HG03575 (cell line): ENCODE measurements around the gene PRRC1.
A peak's percentile ranks its signal among the peaks of the same experiment; 100 is the strongest.
"Not testable (repeated sequence)": the region's sequence is repeated elsewhere in the genome, so short reads cannot be mapped to it uniquely, and the experiment has no call there.

Experiments
- ATAC-seq: cut with Tn5 transposase; IDR thresholded peaks from one replicate; pipeline ENCODE4 v1.9.1; 2021; ENCODE audit not compliant: unreplicated experiment, insufficient number of reproducible peaks, low FRiP score; ENCODE audit errors: extremely low read depth

PRRC1 gene

DNA sequence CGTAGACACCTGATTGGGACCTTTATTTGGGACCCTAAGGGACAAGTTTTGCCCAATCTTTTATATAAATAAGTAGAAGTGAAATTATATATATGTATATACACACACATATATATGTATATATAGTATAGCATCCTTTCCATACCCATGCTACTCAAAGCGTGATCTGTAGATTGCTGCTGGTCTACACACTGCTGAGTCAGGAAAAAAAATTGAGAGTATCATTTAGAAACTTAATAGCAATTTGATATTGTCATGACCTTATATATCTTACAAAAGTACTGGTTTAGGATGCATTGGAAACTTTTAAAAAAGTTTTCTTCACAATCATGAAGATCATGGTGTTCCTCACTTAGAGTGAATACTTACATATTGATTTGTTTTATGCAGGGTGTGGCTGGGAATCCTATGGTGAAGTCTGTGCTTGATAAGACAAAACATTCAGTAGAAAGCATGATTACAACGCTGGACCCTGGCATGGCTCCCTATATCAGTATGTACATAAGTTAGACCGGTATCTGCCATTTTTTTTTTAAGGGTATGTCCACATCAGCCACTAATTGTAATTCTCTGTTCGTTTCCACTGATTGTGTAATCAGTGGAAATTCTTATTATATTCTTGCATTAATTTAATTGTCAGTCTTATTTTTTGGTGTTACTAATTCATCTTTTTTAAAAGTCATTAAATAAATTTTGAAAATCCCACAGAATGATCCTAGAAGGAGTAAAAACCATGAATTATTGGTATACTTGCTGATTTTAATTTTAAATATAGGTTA lies 12.7 kb downstream of the PRRC1 start:
- no peak for ATAC-seq

DNA sequence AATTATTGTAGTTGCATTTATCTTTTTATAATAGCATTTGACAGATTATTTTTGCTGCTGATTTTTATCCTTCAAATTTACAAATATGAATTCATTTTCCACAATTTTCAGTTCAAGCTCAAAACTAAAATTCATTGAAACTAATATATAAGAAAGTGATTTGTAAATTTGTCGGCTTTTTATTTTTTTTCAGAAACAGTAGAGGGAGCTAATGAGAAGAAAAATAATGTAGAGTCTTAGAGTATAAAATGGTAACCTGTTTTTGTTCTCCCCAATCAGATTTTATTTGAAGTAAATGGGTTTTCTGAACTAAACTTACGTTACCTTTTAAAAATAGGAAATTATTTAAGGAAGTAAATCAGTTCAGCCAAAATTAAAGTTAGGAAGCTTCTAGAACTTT lies 19.2 kb downstream of the PRRC1 start:
- no peak for ATAC-seq

DNA sequence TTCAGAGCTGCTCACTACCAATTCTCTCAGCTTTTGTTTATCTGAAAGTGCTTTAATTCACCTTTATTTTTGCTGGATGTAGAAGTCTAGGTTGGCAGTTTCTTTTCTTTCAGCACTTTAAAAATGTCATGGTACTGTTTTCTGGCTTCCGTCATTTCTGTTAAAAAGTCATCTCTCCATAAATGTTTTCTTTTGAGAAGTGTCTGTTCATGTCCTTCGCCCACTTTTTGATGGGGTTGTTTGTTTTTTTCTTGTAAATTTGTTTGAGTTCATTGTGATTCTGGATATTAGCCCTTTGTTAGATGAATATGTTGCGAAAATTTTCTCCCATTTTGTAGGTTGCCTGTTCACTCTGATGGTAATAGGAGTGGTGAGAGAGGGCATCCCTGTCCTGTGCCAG lies 23.1 kb downstream of the PRRC1 start:
- ATAC-seq: not testable (repeated sequence)

DNA sequence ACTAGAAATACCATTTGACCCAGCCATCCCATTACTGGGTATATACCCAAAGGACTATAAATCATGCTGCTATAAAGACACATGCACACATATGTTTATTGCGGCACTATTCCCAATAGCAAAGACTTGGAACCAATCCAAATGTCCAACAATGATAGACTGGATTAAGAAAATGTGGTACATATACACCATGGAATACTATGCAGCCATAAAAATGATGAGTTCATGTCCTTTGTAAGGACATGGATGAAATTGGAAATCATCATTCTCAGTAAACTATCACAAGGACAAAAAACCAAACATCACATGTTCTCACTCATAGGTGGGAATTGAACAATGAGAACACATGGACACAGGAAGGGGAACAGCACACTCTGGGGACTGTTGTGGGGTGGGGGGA lies 27.8 kb downstream of the PRRC1 start:
- not testable (repeated sequence) for ATAC-seq

DNA sequence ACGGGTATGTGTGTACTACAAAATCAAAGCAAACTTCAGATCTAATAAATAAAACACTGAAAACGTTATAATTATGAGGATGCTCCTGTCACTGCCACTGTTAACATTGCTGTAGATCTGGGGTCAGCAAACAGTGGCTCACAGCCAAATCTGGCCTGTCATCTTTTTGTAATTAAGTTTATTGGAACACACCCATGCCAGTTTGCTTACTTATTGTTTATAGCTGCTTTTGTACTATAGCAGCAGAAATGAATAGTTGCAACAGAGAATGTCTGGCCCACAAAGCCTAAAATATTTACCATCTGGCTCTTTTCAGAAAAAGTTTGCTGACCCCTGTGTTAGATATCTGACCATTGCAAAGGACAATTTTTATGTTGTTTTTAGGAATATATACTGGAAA lies 32.1 kb downstream of the PRRC1 start:
- ATAC-seq: no peak

DNA sequence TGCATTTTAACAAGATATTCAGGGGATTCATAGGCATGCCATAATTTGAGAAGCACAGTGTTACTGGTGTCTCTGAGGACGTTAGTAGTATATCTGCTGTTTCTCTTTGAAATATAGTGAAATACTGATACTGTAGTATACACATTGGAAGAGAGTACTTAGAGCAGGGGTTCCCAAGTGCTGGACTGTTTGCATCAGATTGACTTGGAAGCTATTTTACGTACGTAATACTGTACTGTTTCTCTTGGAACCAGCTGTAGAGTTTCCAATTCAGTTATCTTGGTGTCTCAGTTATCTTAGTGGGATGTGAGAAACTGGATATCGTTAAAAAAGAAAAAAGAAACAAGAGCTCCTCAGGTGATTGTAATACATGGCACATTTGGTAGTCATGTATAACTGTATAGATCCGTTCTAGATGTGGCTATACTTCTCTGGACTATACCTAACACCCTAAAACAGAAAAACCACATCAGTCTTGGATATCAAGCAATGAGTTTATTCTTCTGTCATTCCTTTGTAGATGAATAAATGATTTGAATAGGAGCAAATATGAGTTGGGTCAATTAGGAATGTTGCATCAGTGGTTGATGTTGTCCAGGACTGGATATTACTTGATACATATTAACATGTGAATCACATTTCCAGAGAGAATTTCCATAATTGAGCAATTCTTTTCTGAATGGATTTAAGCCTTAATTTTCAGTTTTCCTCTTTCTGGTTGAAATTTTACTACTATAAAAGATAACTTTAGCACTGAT lies 33.4 kb downstream of the PRRC1 start:
- ATAC-seq: no peak

DNA sequence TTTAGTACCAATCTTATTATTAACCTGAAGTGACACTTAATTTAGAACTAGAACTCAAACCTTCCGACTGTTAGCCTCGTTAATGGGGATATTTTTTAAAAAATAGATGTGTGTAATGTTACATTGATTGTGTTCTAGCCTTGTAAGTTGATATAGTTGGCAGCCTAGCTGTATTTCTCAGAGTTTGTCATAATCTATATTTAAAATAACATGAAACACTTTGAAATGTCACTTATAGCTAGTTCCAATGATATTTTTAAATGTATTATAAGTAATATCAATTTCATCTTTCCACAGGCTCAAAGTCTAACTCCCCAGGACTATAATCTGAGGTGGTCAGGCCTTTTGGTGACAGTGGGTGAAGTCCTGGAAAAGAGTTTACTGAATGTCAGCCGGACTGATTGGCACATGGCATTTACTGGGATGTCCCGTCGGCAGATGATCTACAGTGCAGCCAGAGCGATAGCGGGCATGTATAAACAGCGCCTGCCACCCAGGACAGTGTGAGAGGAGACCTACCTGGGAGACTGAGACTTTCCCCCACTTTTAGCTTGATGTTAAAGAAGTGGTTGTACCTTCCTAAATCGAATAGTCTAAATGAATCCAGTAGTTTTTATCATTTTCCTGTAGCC lies 34.1 kb downstream of the PRRC1 start:
- no peak for ATAC-seq

DNA sequence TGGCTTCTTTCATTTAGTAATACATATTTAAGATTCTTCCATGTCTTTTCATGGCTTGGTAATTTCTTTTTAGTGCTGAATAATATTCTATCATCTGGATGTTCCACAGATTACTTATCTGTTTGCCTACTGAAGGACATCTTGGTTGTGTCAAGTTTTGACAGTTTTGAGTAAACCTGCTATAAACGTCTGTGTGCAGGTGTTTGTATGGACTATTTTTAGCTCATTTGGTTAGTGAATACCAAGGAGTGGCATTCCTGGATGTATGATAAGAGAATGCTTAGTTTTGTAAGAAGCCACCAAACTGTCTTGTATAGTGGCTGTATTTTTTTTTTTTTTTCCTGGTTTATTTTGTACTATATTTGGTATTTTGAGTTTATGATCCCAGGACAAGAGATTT lies 38.4 kb downstream of the PRRC1 start:
- no peak for ATAC-seq

DNA sequence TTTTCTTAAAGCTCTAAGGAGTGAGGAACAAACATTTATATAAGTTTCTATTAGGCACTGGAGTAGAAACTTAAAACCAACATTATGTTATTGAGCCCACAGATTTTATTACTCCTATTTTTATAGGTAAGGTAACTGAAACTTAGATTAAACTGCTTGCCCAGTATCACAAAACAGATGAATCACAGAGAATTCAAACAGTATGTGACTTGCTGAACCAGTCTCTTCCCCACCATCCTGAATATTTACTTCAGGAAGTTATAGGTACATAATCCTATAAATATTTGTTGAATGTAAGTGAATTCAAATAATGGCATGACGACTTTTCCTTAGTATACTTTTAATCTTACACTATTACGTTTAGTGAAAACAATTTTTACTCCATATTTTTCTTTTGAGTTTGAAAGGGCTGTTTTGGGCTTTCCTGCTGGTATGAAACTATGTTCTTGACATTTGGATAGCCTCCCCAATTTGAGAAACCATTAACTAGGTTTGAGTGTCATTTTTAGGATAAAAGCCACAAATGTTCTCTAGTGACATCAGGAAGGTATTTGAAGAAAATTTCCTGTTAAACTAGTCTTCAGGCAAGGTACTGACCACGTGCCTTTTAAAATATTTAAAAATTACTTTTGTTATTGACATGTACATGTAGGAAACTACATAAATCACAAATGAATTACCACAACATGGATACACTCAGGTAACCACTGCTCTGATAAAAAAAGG lies 39.3 kb downstream of the PRRC1 start:
- ATAC-seq: no peak

DNA sequence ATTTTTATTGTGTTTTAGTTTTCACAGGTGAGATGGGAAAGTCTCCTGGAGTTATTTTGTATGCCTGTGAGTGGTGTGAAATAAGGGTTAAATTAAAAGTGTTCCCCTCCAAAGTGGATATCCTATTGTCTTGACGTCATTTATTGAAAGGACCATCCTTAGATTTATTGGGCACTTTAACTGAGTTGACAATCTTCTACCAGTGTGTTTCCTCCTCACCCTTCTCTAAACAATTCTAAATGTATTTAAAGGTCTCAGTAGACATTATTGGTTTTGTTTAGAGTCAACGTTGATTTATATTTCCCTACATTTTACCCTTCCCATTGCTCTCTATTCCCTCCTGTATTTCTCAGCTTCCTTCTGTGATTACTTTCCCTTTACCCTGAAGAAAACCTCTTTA lies 40.8 kb downstream of the PRRC1 start:
- ATAC-seq: no peak

DNA sequence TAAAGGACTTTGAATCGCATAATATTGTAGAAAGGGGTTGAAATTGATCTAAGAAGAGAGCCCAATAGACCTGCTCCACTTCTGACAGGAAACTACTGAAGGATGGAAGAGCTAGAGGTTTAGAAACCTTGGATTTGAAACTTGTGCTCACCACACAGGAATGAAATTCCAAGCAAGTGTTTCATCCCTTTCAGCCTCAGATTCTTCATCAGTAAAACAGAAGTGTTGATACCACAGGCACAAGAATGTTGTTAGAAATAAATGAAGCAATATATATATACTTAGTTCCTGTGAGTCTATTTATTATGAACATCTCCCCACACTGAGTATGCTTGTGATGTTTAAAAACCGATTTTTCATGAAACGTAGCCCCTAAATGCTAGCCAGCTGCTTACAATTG lies 43.8 kb downstream of the PRRC1 start:
- no peak for ATAC-seq

DNA sequence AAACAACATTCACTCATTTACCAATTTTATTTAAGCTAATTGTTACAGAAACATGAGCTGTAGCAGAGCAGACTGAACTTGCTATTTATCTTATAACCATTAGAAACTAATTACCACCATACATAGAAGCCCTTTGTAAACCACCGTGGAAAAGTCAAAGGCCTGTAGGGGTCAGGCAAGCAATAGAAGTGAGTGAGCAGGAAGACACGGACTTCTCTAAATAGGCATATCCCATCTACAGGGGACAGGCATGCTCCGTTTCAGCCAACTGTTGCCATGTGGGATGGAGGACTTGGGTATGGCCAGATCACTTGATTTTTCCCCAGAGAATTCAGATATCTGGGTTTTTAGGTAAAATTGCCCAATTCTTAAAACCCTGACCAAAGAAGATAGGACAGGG lies 44.8 kb downstream of the PRRC1 start:
- no peak for ATAC-seq

DNA sequence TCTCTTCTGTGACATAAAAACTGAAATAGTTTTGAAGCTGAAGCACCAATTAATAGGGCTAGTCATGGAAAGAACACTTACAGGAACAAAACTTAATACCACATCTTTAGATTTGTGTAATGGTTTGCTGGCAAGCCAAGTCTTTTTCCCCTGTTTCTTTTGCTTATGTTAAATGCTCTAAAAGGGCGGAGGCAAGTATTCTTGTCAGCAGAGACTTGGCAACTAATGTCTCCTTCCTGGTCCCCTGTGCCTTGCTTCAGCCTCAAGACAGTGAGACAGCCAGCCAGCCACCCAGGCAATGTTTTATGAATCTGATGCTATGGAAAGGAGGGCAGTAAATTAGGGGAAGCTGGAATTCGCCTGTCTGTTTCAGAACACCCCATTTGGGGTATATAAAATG lies 45.7 kb downstream of the PRRC1 start:
- ATAC-seq: no peak

DNA sequence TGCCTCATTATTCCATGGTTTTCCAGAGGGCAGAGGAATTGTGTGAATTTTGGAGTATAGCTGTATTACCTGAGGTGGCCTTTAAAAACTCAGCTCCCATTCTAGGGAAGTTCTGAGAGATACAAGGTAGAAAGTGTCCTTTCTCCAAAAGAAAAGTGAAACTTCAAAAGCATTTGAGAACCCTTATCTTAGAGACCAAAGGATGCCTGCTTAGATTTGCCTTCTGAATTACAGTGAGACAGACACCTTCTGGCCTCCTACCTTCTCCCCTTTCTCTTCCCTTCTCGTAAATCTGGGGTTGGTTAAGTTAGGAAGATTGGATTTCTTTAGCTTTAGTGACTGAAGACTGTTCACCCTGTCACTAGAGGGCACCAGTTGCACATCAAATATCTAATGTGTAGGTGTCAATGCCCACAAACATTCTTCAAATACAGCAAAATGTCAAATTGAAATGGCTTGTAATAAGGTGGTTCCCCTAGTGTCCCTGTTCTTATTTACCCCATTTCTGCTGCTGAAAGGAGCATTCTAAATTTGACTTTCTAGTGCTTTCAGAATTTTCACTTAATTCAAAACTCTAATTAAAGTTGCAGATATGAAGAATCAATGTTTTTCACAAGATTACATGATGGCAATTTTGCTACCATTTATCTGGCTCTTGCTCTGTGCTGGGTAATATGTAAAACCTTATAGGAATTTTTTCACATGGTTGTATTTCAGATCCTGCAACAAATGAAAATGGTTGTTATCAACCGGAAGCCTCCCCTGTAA lies 46.7 kb downstream of the PRRC1 start:
- peak; percentile 41 for ATAC-seq

DNA sequence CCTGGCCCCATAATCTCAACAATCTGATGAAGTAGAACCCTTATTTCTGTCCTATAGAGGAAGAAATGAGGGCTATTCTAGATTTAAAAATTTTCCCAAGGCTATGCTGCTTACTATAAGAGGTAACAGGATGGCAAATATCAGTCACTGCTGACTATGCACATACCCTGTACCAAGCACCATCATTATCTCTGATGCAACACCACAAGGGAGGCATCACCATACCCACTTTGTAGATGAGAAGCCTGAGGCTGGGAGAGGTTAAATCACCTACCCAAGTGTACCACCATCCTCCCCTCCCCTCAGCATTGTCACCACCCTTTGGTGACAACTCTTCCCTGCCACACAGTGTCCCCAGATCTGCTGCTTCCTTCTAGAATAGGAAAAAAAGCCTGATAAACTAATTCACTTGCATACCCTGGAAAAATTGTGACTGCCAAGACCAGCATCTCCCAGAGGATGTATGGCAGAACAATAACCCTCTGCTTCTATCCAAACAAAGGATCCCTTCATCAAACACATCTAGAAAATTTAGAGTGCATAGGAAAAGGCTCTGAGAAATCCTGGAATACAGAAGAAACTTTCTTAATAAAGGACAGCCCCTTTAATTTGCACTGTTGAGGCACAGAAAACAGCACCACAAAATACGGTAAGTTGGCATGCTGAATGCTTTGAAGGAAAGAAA lies 48.3 kb downstream of the PRRC1 start:
- no peak for ATAC-seq

DNA sequence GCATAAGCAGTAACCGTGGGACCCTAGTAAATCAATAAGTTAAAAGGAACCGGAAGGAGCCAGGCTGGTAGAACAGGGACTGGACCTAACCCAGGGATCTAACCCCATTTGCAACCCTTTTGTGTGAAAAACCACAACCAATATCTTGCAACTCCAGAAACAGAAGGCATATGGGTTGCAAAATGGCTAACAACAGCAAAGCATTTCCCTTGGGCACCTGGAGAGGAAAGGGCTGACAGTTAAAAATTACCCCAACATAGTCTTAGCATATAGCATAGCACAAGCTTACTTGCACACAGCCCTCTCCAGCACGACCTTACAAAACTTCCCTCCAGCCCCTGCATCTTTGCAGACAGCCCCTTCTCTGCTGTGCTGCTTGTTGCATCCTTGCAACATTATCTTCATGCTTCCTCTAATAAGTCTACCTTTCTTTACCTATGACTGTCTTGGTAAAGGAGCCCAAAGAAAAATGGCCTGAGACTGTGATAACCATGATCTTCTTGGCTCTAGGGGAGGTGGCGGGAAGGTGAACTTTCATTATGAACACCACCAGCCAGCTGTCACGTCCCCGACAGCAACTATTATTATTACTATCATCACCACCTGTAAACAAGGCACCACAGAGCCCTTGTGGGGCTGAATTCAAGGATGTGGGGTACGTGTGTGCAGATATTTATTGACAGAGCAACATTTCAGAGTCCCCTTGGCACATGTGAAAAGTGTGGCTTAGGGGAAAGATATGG lies 49.8 kb downstream of the PRRC1 start:
- ATAC-seq: peak; percentile 51

DNA sequence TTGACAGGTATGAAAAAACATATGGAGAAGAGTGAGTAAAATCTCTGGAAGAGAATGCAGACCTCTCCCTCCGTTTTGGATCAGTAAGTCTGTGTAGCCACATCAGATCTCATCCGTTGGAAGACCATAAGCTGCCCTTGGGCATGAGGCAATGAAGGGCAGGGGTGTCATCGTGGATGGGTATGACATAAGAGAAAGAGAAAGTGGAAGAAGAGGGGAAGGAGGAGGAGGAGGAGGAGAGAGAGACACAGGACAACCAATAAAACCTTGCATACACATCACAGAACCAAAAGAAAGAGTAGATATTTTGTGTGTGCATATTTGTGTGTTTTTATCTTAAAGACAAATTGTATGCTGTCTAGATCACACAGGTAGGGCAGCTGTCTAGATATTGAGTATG lies 50.7 kb downstream of the PRRC1 start:
- no peak for ATAC-seq

DNA sequence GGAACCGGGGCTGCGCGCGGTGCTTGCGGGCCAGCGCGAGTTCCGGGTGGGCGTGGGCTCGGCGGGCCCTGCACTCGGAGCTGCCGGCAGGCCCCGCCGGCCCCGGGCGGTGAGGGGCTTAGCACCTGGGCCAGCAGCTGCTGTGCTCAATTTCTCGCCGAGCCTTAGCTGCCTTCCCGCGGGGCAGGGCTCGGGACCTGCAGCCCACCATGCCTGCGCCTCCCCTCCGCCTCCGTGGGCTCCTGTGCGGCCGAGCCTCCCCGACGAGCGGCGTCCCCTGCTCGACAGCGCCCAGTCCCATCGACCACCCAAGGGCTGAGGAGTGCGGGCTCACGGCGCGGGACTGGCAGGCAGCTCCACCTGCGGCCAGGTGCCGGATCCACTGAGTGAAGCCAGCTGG lies 52.0 kb downstream of the PRRC1 start:
- ATAC-seq: not testable (repeated sequence)
